ENCODE results near the gene LYST.

The LYST gene

DNA sequence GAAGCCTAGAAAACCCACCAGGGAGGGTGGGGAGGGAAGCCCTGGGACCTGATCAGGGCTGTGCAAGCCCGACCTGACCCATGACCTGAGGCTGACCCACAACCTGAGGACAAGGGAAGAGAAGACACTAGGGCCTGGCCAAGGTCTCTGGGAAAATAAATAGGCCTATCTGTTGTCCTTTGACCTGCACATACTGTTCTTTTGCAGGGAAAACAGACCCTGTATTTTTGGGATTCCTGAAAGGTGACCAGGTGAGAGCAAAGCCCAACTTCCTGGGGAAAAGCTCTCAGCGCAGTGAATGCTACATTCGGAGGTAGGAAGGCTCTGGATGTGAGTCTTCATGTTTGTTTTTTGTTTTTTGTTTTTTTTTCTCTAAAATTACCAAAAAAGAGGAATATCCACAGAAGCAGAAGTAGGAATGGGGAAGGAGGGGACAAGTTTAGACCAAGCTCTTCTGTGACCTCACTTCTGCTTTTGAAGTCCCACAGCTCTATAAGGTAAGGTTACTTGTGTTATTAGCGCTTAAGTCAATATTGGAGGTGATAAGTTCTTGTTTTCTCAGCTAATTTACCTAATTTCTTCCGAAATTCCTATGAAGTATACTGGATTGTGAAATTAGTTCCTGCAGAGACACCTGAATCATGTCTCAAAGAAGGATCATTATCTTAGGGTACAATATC lies 26.2 kb upstream of the LYST start:
- TF ChIP-seq, protein P1, sequence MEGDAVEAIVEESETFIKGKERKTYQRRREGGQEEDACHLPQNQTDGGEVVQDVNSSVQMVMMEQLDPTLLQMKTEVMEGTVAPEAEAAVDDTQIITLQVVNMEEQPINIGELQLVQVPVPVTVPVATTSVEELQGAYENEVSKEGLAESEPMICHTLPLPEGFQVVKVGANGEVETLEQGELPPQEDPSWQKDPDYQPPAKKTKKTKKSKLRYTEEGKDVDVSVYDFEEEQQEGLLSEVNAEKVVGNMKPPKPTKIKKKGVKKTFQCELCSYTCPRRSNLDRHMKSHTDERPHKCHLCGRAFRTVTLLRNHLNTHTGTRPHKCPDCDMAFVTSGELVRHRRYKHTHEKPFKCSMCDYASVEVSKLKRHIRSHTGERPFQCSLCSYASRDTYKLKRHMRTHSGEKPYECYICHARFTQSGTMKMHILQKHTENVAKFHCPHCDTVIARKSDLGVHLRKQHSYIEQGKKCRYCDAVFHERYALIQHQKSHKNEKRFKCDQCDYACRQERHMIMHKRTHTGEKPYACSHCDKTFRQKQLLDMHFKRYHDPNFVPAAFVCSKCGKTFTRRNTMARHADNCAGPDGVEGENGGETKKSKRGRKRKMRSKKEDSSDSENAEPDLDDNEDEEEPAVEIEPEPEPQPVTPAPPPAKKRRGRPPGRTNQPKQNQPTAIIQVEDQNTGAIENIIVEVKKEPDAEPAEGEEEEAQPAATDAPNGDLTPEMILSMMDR (IDR thresholded peaks at IDR 0.05) = no peak

DNA sequence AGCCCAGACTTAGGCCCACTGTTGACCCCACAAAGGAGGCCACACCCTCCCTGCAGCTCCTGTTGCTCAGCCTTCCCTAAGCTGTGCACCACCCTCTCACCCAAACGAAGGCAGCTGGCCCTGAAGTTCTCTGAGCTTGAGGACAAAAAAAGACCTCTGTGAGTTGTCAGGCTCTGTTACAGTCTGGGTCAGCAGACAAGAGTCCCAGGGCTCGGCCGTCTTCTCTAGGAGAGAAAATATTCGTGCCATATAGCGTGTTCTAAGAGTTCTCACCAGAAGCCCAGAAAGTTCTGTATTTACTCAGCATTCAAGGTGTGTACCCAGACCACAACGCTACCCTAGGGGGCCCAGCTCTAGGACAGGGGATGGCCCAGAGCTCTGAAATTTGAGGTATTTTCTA lies 25.5 kb upstream of the LYST start:
- TF ChIP-seq, protein P1 (IDR thresholded peaks at IDR 0.05) = no peak

DNA sequence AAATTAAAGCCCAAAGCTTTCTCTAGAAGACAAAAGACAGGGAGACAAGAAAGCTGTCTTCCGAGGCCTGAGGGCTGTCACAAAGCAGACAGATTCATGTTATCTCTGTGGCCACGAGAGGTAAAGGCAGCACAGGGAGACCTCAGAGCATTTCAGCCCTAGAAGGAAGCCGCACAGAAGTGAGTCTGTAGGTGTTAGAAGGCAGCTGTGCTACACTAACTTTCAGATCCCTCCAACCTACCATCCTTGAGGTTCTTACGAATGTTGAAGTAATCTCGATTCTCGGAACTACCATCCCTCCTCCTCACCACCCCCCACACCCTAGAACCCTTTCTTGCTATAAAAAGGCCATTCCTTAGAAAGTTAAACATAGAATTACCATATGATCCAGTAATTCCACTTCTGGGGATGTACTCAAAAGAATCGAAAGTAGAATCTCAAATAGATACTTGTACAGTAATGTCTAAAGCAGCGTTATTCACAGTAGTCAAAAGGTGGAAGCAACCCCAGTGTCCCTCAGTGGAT lies 21.5 kb upstream of the LYST start:
- TF ChIP-seq, protein P1 (IDR thresholded peaks at IDR 0.05) = no peak

DNA sequence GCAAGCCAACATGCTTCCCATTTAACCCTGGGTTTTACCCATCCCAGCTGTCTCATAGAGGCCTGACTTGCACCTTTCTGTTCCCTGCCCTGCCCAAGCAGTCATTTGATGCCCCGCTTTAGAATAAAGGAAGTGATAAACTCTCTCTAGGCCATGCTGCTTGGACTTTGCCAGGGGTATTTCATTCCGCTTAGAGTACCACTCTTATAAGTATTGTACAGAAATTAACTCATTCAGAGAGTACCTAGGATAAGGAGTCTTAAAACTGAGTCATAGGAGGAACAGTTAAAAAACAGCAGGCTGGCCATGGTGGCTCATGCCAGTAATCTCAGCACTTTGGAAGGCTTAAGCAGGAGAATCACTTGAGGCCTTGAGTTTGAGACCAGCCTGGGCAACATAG lies 21.0 kb upstream of the LYST start:
- TF ChIP-seq, protein P1 (IDR thresholded peaks at IDR 0.05) = no peak

DNA sequence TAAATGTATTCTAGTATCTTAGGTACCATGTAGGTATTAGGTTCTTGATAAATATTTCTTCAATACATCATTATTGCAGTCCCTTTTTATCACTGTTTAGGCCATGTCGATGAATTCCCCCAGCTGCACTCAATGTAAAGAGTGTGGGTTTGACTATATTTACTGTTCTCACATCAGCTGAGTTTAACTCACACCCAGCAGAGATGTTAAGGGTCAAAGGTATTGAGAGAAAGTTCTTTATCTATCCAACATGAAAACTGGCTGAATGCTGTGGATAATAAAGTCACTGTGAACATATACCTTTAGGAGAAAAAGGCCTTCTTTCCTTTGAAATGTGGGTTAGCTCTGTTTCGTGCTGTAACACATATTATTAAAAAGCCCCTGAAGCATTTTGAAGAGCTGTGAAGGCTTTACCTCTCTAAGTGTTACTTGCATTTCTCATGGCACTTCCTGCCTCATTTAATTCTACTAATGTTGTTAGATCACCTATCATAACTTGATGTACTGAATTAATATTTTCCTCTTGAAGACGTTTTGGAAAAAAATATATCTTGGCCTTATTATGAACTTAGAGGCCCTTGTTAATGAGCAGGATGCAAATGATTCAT lies 19.1 kb upstream of the LYST start:
- TF ChIP-seq, protein P1 (IDR thresholded peaks at IDR 0.05) = no peak

DNA sequence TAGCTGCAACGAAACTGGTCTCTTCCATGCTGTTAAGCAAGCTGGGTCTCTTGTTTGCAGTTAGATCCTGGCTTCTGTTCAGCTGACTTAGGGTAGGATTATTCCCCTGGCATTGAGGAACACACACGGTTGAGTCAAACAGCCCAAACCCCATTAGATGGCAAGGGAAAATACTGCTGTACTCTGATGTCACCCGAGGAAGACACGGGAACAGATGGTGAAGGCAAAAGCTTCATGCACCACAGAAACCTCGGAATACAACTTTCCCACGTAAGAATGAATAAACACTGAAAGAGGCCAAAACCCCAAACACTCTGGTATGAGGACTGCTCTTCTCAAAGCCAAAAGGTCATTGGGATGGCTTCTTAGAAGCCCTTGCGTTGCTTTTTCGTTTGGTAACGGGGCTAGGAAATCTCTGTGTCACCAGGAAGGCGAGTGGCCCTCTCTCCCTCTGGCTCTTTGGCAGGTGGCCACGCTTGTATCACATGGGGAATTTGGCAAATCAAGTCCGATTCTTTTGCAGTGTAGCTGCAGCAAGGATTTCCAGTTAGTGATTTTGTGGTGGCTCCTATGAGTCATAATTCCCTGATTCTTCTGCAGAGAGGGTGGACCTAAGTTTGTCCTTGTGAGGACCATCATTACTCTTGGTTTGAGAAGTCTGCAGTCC lies 16.7 kb upstream of the LYST start:
- TF ChIP-seq, protein P1 (IDR thresholded peaks at IDR 0.05) = no peak

DNA sequence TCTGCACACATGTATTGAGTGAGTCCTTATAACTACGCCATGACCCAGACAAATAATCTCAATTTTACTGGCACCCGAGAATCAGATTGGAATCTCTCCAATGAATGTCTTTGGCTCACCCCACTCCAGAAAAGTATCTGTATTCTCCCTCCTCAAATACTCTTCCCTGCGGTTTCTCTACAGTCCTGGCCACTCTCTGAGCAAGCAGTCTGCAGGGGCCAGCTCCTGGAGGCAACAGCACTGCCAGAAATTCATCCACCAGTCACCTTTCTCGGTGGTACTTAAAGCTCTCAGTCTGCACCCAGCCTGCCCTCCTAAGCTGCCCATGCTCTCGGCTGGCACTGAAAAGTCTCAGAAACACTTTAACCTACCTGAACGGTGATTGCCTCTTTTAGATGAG lies 16.1 kb upstream of the LYST start:
- TF ChIP-seq, protein P1 (IDR thresholded peaks at IDR 0.05) = no peak
